ENCODE measurements around the gene BTD. TPM values are rescaled to one million over a fixed set of nuclear protein-coding genes. Genes with fewer than 3 reads are reported as not detected.

Gene BTD
- total and polyA plus RNA-seq, 2 donors (not counting 3 experiments of a cell fraction or from before 2014, with no cell fraction given) = 20.3 to 32.2 TPM

DNA sequence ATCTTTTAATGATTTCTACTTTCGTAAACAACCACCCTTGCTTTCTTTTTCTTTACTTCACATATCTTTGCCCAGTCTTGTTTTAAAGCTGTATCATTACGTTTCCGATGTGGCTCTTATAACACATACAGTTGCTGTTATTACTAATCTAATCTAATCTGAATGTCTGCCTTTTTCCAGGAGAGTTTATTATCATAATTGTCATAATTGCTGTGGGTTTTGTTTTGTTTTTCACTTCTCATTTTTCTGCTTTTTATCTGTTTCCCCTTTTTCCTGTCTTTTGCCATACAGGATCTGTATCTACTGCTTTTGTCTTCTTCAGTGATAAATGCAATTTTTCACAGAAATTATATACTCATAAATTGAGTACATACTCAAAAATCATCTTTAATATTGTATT lies 25.1 kb upstream of the BTD start:
- no peak for FAIRE-seq
- dilution Hi-C loops (cut with MboI; ENCODE audit: extremely low pct_ligation_motif_present, low sequenced_read_pairs) = no loop called here

More for the DNA sequence above, 25.1 kb upstream of the BTD start:
- Histone ChIP-seq H3K27me3 (ENCODE audit: control insufficient read depth in 2 of 2, insufficient read depth in 2 of 2, low read length in 2 of 2) (no peaks in the 10 kb centered on the region), H3K79me2 (ENCODE audit: control insufficient read depth, insufficient read depth, low read length) (no peaks in the 10 kb centered on the region), H3K9ac (replicated peaks; ENCODE audit: extremely low read depth, insufficient read depth, low read length) (no peak overlapping the region), H4K20me1 (replicated peaks; ENCODE audit: control insufficient read depth, extremely low read depth, insufficient read depth, low read length) (no peaks in the 10 kb centered on the region), H3K9me1 (replicated peaks; ENCODE audit: control insufficient read depth, extremely low read depth, insufficient read depth, low read length) (no peaks in the 10 kb centered on the region), H3K4me2 (ENCODE audit: insufficient read depth, low read length) (no peak overlapping the region), H3K4me1 (ENCODE audit: control insufficient read depth, extremely low read depth, insufficient read depth, low read length) (no peaks in the 10 kb centered on the region), H3K4me3 (replicated peaks in 1 of 3; ENCODE audit: insufficient read depth in 1 of 3, low read depth in 1 of 3, low read length in 3 of 3) (no peak overlapping the region), H3K27ac (ENCODE audit: insufficient read depth, low read depth, low read length) (no peak overlapping the region), H3K36me3 (ENCODE audit: control insufficient read depth in 2 of 2, extremely low read depth in 1 of 2, insufficient read depth in 2 of 2, low read length in 2 of 2) (peaks cover 2% of the 10 kb centered on the region in 2 experiments), H2AFZ (ENCODE audit: low read depth, low read length) (no peak overlapping the region), H3K9me3 (replicated peaks; ENCODE audit: control insufficient read depth, insufficient read depth, low read length) (no peaks in the 10 kb centered on the region)
- intact Hi-C loops (cut with micrococcal nuclease) = no loop called here
- ChIA-PET POLR2A (no interaction called here), CTCF (no interaction called here)
- no peak for DNase-seq (ENCODE audit: low read depth, low spot score)
- no TSS peak for BruUV-seq (replicated peaks)
- TF ChIP-seq CTCF (IDR thresholded peaks at IDR 0.05; ENCODE audit: extremely low read depth in 1 of 2, insufficient read depth in 1 of 2, low read depth in 1 of 2, low read length in 2 of 2) = no peak
- TF ChIP-seq EZH2 (IDR thresholded peaks at IDR 0.05; ENCODE audit: borderline replicate concordance, low read depth, low read length, severe bottlenecking) = no peak
- TF ChIP-seq JUN (IDR thresholded peaks at IDR 0.05; ENCODE audit: borderline replicate concordance, insufficient read depth, insufficient read length, low read depth) = no peak
- no peak for TF ChIP-seq FOS (IDR thresholded peaks at IDR 0.05; ENCODE audit: borderline replicate concordance, insufficient read depth, low read length)
- no peak for TF ChIP-seq GATA2 (IDR thresholded peaks at IDR 0.05; ENCODE audit: insufficient read depth, insufficient read length, low read depth, low read length)

All from endothelial cell of umbilical vein (primary cell).